Spleen (tissue), 7 donors: ENCODE measurements around the gene DKK3.

Experiments
- POLR2A ChIP-seq, 3 donors: fragments of 450-650 bp; IDR thresholded peaks; one replicate each; pipeline ENCODE4 v1.5.1; 2017; ENCODE audit warnings: antibody characterized with exemption in 3 of 3, mild to moderate bottlenecking in 1 of 3
- POLR2AphosphoS5 ChIP-seq, 3 donors: sonication (generic); formaldehyde crosslinking; IDR thresholded peaks; one replicate each; pipeline ENCODE4 v1.5.1; 2017; ENCODE audit warnings: antibody characterized with exemption in 3 of 3
- TF ChIP-seq, protein P1 (sequence below), 11 experiments: fragments of 200-600 bp in 7 of 11; fragments of 450-650 bp in 4 of 11; sonication (generic) in 4 of 11; IDR thresholded peaks in 8 of 11; conservative IDR thresholded peaks in 3 of 11; 1 replicate in 7 of 11; 2 replicates in 4 of 11; pipeline versions ENCODE4 v1.4.0 to v1.8.0; 2016 to 2021; ENCODE audit warnings: antibody characterized with exemption in 11 of 11, inconsistent platforms in 4 of 11, mild to moderate bottlenecking in 1 of 11
- donor health status: DM: no; HTN: no; CAD: no; lungs with moderate emphysema.
- donor health status: DM: no; HTN: no; CAD: no.
- donor health status: DM: no; HTN: no; CAD: no.

DNA sequence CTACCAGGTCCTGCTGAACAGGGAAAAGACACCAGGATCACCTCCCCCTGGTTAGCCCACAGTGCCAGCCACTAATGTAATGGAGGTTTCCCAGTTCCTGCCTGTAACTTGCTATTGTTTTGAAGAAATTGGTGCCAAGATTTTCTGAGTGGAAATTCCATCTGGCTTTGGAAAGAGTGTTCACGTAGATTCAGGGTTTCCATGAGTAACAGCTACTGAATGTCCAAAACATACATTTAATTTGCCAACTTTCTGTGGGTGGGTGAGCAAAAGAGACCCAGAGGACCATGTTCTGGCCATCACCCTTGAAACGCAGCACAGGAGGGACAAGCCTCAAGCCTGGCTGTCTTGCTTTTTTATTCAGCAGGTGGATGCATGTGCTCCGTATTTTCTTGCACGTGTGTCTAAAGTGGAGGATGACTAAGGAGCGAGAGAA lies 8.8 kb upstream of the DKK3 start:
- TF ChIP-seq, protein P1, sequence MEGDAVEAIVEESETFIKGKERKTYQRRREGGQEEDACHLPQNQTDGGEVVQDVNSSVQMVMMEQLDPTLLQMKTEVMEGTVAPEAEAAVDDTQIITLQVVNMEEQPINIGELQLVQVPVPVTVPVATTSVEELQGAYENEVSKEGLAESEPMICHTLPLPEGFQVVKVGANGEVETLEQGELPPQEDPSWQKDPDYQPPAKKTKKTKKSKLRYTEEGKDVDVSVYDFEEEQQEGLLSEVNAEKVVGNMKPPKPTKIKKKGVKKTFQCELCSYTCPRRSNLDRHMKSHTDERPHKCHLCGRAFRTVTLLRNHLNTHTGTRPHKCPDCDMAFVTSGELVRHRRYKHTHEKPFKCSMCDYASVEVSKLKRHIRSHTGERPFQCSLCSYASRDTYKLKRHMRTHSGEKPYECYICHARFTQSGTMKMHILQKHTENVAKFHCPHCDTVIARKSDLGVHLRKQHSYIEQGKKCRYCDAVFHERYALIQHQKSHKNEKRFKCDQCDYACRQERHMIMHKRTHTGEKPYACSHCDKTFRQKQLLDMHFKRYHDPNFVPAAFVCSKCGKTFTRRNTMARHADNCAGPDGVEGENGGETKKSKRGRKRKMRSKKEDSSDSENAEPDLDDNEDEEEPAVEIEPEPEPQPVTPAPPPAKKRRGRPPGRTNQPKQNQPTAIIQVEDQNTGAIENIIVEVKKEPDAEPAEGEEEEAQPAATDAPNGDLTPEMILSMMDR (IDR thresholded peaks at IDR 0.05 in 8 of 11, conservative IDR thresholded peaks at IDR 0.05 in 3 of 11): no peak
- no peak for TF ChIP-seq POLR2AphosphoS5 (IDR thresholded peaks at IDR 0.05)
- no peak for TF ChIP-seq POLR2A (IDR thresholded peaks at IDR 0.05)
